Stimulated activated naive B cell treated with anti-CD40 and anti-IgM and Interleukin-4, amounts not matched to agents 10 μg/mL and 1 μg/mL and 100 μg/mL, for 72 hours (primary cell): ENCODE measurements around the gene PEG3.

Experiments
- ATAC-seq, 2 donors: fragments of 150-1000 bp; cut with Tn5 transposase; replicated peaks; 2 replicates each; pipeline ENCODE4 v1.10.0; 2021; ENCODE audit warnings: moderate library complexity in 1 of 2
- DNase-seq: peaks from one replicate; pipeline ENCODE4 v3.0.0; 2021
- H3K27ac Mint-ChIP-seq: one replicate; pipeline ENCODE4 v1.8.0; 2022; ENCODE audit warnings: mild to moderate bottlenecking, mixed read lengths
- H3K27me3 Mint-ChIP-seq, 2 donors: one replicate each; pipeline ENCODE4 v1.8.0; 2022; ENCODE audit warnings: mixed read lengths in 2 of 2
- H3K36me3 Mint-ChIP-seq, 2 donors: one replicate each; pipeline ENCODE4 v1.8.0; 2022; ENCODE audit warnings: mixed read lengths in 2 of 2, mild to moderate bottlenecking in 1 of 2
- H3K4me1 Mint-ChIP-seq, 2 donors: one replicate each; pipeline ENCODE4 v1.8.0; 2022; ENCODE audit warnings: mixed read lengths in 2 of 2, mild to moderate bottlenecking in 1 of 2
- H3K4me3 Mint-ChIP-seq, 2 donors: one replicate each; pipeline ENCODE4 v1.8.0; 2022; ENCODE audit warnings: mild to moderate bottlenecking in 2 of 2, mixed read lengths in 2 of 2, moderate library complexity in 1 of 2
- H3K9me3 Mint-ChIP-seq, 2 donors: one replicate each; pipeline ENCODE4 v1.8.0; 2022; ENCODE audit warnings: mixed read lengths in 2 of 2, mild to moderate bottlenecking in 1 of 2

PEG3 gene

DNA sequence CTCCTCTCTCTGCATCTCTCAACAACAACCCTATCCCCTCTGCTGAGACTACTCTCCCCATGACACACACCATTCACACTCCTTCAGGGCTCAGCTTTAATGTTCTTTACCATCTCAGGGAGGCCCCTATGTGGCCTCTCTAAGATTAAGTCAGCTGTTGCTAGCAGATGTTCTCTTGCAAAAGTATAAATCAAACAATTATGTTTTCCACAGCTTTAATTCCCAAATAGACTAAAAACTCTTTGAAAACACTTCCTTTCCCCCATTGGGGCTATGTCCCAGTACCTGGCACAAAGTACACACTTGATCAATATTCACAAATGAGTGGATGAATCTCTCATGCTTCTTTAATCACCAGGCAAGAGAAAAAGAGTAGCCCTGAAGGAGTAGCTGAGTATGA is 5.1 kb downstream of the PEG3 start:
- DNase-seq (no peak), ATAC-seq (no peak)
- Mint-ChIP-seq H3K27me3 (peaks cover 11 to 19% of the 10 kb centered on the region in 2 donors), H3K27ac (no peak overlapping the region), H3K36me3 (peaks cover 15 to 18% of the 10 kb centered on the region in 2 donors), H3K9me3 (peaks cover 15 to 23% of the 10 kb centered on the region in 2 donors), H3K4me1 (peaks cover 5% of the 10 kb centered on the region in 2 donors), H3K4me3 (no peak overlapping the region)

DNA sequence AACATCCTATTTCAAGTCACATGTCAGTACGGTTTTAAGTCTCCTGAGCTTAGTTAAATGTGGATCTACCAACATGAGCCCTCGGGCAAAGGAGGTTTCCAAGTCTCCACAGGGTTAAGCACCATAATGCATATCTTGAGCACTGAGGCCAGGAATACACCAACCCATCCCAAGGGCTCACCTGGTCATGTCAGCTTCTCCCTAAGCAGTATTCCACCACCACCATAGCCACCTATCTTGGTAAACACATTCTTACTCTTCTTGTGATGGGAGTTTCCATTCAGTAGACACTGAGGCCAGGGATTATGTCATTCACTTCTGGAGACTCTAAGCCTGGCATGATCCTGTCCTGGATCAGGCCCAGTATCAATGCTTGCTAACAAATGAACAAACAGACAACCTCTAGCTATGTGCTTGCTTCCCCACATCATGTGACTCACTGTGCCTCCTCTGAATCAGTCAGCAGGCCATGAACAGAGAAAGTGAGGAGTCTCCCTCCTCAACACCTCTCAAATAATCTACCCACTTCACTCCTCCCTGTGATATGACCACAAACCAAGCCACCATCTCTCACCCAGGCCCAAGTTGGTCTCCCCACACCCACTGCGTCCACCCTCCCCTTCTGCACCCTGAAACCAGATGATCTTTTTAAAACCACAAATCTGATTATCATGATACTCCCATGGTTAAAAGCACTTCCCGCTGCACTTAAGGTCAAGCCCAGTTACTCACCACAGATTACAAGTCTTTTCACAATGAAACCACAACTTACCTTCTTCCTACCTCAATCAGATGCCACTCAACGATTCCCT is 5.8 kb downstream of the PEG3 start:
- ATAC-seq (no peak), DNase-seq (no peak)
- H3K27ac Mint-ChIP-seq: no peak overlapping the region
- no peak overlapping the region for H3K4me3 Mint-ChIP-seq
- peaks cover 5% of the 10 kb centered on the region in 2 donors for H3K4me1 Mint-ChIP-seq
- peaks cover 11 to 19% of the 10 kb centered on the region in 2 donors for H3K27me3 Mint-ChIP-seq
- peaks cover 15 to 18% of the 10 kb centered on the region in 2 donors for H3K36me3 Mint-ChIP-seq
- peaks cover 15 to 23% of the 10 kb centered on the region in 2 donors for H3K9me3 Mint-ChIP-seq

- Mint-ChIP-seq H3K27ac (no peak overlapping the region), H3K27me3 (peaks cover 4 to 13% of the 10 kb centered on the region in 2 donors), H3K4me1 (peaks cover 3 to 4% of the 10 kb centered on the region in 2 donors), H3K9me3 (peaks cover 10 to 17% of the 10 kb centered on the region in 2 donors), H3K36me3 (peaks cover 3 to 4% of the 10 kb centered on the region in 2 donors), H3K4me3 (no peak overlapping the region)
- DNase-seq: no peak
- no peak for ATAC-seq
Measured at GRCh38 chr19:56832352-56832928, 8.1 kb downstream of the PEG3 start.

- no peaks in the 10 kb centered on the region for H3K4me1 Mint-ChIP-seq
- no peaks in the 10 kb centered on the region for H3K36me3 Mint-ChIP-seq
- DNase-seq (no peak), ATAC-seq (no peak)
- peaks cover 0 to 9% of the 10 kb centered on the region in 2 donors for H3K27me3 Mint-ChIP-seq
- H3K9me3 Mint-ChIP-seq: peaks cover 7 to 13% of the 10 kb centered on the region in 2 donors
- H3K4me3 Mint-ChIP-seq: no peak overlapping the region
- H3K27ac Mint-ChIP-seq: no peak overlapping the region
Measured at GRCh38 chr19:56831255-56831654, 9.3 kb downstream of the PEG3 start.

DNA sequence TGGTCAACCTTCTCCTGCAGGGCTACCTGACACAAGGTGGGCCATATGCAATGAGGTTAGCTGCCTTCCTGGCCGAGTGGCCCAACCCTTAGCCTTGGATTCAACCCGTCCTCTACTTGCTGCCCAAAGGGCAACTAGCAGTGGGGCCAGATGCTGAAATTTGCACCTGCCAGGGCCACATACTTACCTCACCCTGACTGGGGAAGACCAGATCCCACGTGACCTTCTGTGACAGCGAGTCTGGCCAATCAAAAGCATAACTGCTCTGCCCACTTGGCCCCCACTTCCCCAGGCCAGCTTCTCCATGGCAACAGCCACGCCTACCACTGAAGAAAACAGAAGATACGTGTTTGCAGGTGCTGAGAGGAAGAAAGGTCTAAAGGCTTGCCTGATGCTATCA is 10.9 kb downstream of the PEG3 start:
- no peak overlapping the region for H3K27ac Mint-ChIP-seq
- no peak overlapping the region for H3K4me3 Mint-ChIP-seq
- H3K27me3 Mint-ChIP-seq: peaks cover 0 to 4% of the 10 kb centered on the region in 2 donors
- no peaks in the 10 kb centered on the region for H3K4me1 Mint-ChIP-seq
- peaks cover 0 to 4% of the 10 kb centered on the region in 2 donors for H3K9me3 Mint-ChIP-seq
- no peak for ATAC-seq
- no peaks in the 10 kb centered on the region for H3K36me3 Mint-ChIP-seq
- DNase-seq: no peak

GRCh38 chr19:56827708-56828107 is 12.8 kb downstream of the PEG3 start:
- Mint-ChIP-seq H3K27ac (no peak overlapping the region), H3K36me3 (no peaks in the 10 kb centered on the region), H3K9me3 (peaks cover 0 to 6% of the 10 kb centered on the region in 2 donors), H3K4me3 (no peak overlapping the region), H3K4me1 (no peaks in the 10 kb centered on the region), H3K27me3 (no peaks in the 10 kb centered on the region)
- DNase-seq (no peak), ATAC-seq (no peak)

DNA sequence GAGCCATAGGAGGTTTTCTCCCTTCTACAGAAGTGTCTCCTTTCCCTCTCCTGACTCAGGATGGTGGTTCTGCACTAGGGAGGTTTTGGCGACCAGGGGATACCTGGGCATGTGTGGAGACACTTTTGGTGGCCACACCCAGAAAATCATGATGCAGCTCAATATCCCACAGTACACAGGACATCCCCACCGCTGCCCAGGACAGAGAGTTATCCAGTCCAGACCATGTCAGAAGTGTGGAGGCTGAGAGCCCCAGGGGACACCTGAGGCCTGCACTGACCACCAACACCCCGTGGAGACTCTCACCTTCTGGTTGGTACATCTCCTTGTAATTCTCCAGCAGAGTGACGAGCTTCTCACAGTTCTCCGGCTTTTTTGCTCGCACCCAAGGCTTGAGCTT is 16.6 kb downstream of the PEG3 start:
- Mint-ChIP-seq H3K27me3 (no peaks in the 10 kb centered on the region), H3K4me1 (no peaks in the 10 kb centered on the region), H3K4me3 (no peak overlapping the region), H3K27ac (no peak overlapping the region), H3K9me3 (peaks cover 2 to 12% of the 10 kb centered on the region in 2 donors), H3K36me3 (no peaks in the 10 kb centered on the region)
- no peak for ATAC-seq
- no peak for DNase-seq

- Mint-ChIP-seq H3K27ac (no peak overlapping the region), H3K36me3 (no peaks in the 10 kb centered on the region)
- ATAC-seq: no peak
Measured at GRCh38 chr19:56823417-56823816, 17.1 kb downstream of the PEG3 start.

DNA sequence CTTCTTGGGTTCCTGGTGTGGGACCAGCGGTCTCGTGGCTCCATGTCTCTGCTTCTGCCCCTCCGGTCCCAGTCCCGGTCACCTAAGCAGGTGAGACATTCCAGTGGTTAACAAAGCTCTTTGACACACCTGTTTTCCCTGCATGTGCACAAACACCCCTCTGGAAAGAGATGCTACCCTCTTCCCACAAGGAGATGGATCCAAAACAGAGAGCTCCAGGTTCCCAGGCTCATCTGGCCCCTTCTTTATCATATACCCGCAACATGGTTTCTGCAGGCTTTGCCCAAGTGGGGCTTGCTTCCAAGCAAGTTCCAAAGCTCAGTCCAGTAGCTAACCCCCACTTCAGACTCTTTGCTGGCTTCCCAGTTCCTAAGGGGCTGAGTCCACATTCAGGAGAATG is 17.8 kb downstream of the PEG3 start:
- H3K27ac Mint-ChIP-seq: no peak overlapping the region
- no peak for DNase-seq
- no peak overlapping the region for H3K4me3 Mint-ChIP-seq
- no peaks in the 10 kb centered on the region for H3K4me1 Mint-ChIP-seq
- peaks cover 5 to 17% of the 10 kb centered on the region in 2 donors for H3K9me3 Mint-ChIP-seq
- no peaks in the 10 kb centered on the region for H3K36me3 Mint-ChIP-seq
- H3K27me3 Mint-ChIP-seq: no peaks in the 10 kb centered on the region
- no peak for ATAC-seq

More at GRCh38 chr19:56823417-56823816, 17.1 kb downstream of the PEG3 start:
- peaks cover 3 to 12% of the 10 kb centered on the region in 2 donors for H3K9me3 Mint-ChIP-seq
- H3K4me3 Mint-ChIP-seq: no peak overlapping the region
- no peaks in the 10 kb centered on the region for H3K4me1 Mint-ChIP-seq
- DNase-seq: no peak
- H3K27me3 Mint-ChIP-seq: no peaks in the 10 kb centered on the region

- no peak overlapping the region for H3K4me3 Mint-ChIP-seq
- no peak overlapping the region for H3K27ac Mint-ChIP-seq
- H3K4me1 Mint-ChIP-seq: no peaks in the 10 kb centered on the region
- H3K9me3 Mint-ChIP-seq: peaks cover 7 to 21% of the 10 kb centered on the region in 2 donors
- ATAC-seq: no peak
- DNase-seq: no peak
- H3K27me3 Mint-ChIP-seq: no peaks in the 10 kb centered on the region
- H3K36me3 Mint-ChIP-seq: no peaks in the 10 kb centered on the region
Measured at GRCh38 chr19:56821675-56822074, 18.9 kb downstream of the PEG3 start.

DNA sequence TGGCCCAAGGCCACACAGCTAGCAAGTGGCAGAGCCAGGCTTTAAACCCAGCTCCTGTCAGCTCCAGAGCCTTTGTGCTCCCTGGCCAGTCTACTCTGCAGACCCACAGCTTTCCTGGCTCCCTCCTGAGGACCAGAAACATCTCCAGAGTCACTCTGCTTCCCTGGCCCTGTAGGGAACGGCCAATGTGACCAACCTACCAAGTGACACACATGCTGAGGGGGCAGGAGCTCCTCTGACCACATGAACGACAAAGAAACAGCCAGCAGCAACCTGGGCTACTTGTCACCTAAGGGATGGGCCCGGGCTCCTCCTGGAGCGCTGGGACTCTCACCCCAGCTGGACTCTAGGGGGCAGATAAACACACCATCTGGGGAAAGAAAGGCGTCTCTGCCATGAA is 19.3 kb downstream of the PEG3 start:
- H3K4me1 Mint-ChIP-seq: no peaks in the 10 kb centered on the region
- H3K36me3 Mint-ChIP-seq: no peaks in the 10 kb centered on the region
- H3K4me3 Mint-ChIP-seq: no peak overlapping the region
- ATAC-seq (no peak), DNase-seq (no peak)
- H3K27ac Mint-ChIP-seq: no peak overlapping the region
- no peaks in the 10 kb centered on the region for H3K27me3 Mint-ChIP-seq
- H3K9me3 Mint-ChIP-seq: peaks cover 10 to 25% of the 10 kb centered on the region in 2 donors

DNA sequence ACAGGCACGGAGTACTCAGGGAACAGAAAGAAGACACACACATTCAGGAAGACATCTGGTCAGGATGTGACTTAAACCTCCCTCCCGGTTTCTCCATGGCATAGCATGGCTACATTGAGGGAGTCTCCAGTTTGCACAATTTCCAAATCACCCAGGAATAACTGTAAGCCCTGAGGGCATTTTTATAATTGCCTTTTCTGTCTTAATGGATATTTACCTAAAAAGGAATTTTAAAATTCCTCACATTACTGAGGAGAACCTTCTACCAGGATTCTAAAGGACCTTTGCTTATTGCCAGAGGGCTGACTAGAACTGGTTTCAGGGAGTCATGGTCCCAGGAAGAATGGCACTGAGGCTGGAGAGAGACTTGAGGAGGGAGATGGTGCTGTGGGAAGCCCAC is 21.4 kb downstream of the PEG3 start:
- Mint-ChIP-seq H3K9me3 (peaks cover 14 to 31% of the 10 kb centered on the region in 2 donors), H3K4me3 (no peak overlapping the region), H3K27me3 (no peaks in the 10 kb centered on the region), H3K36me3 (no peaks in the 10 kb centered on the region), H3K27ac (no peak overlapping the region), H3K4me1 (no peaks in the 10 kb centered on the region)
- ATAC-seq (no peak), DNase-seq (no peak)

DNA sequence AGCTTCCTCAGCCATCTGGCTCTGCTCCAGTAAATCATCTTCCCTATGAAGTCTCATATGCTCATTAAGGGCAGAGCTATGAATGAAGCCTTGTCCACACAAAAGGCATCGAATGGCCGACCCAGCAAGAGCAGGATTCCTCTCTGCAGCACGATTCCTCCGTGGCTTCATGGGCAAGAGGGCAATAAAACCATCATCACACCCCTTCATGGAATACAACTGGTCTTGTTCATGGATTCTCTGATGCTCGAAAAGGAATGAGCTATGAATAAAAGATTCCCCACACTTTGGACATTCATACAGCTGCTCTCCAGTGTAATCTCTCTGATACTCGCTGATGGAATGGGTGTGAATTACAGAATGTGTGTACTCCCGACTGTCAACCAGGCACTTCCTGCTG is 25.9 kb downstream of the PEG3 start:
- H3K36me3 Mint-ChIP-seq: no peaks in the 10 kb centered on the region
- H3K27ac Mint-ChIP-seq: no peak overlapping the region
- DNase-seq: no peak
- no peak overlapping the region for H3K4me3 Mint-ChIP-seq
- H3K27me3 Mint-ChIP-seq: no peaks in the 10 kb centered on the region
- H3K9me3 Mint-ChIP-seq: peaks cover 17 to 22% of the 10 kb centered on the region in 2 donors
- ATAC-seq: no peak
- no peaks in the 10 kb centered on the region for H3K4me1 Mint-ChIP-seq

- ATAC-seq (no peak), DNase-seq (no peak)
- no peak overlapping the region for H3K27ac Mint-ChIP-seq
- peaks cover 13 to 22% of the 10 kb centered on the region in 2 donors for H3K9me3 Mint-ChIP-seq
- no peaks in the 10 kb centered on the region for H3K27me3 Mint-ChIP-seq
- no peak overlapping the region for H3K4me3 Mint-ChIP-seq
- H3K4me1 Mint-ChIP-seq: no peaks in the 10 kb centered on the region
- no peaks in the 10 kb centered on the region for H3K36me3 Mint-ChIP-seq
Measured at GRCh38 chr19:56813531-56813930, 27.0 kb downstream of the PEG3 start.

DNA sequence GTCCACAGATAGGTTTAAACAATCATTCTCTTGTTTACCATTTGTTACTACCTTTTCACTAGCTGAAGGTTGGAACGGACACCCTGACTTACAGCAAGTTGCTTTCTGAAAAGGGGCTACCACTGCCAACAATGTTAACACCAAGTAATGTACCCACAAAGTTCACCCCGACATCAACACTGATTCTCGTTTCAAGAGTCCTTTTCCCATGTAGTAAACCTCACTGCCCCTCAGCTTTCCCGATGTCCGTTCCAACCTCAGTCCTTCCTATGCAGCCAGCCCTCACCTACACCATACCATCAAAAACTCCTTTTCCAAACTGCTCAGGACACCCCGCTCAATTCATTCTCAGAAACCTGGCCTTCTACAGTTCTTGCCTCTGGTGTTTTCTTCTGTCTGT is 29.0 kb downstream of the PEG3 start:
- DNase-seq (no peak), ATAC-seq (no peak)
- Mint-ChIP-seq H3K36me3 (no peaks in the 10 kb centered on the region), H3K4me1 (no peaks in the 10 kb centered on the region), H3K4me3 (no peak overlapping the region), H3K27me3 (no peaks in the 10 kb centered on the region), H3K27ac (no peak overlapping the region), H3K9me3 (peaks cover 8 to 17% of the 10 kb centered on the region in 2 donors)
